Right lobe of liver (tissue), 6 donors: ENCODE results near the gene ANTXR1. TPM values are rescaled to one million over a fixed set of nuclear protein-coding genes. Genes with fewer than 3 reads are reported as not detected.

Experiments used
- ATAC-seq, 4 donors: fragments of 200-7000 bp; cut with Tn5 transposase; one replicate each; pipeline ENCODE4 v1.9.1; 2020; ENCODE audit warnings: mild to moderate bottlenecking in 4 of 4, moderate library complexity in 4 of 4
- DNase-seq, 3 donors: peaks; one replicate each; pipeline ENCODE4 v3.0.0-alpha.2; 2020
- H3K27ac ChIP-seq, 3 donors: fragments of 200-600 bp; one replicate each; pipeline ENCODE4 v1.8.0; 2022
- H3K27me3 ChIP-seq, 2 donors: fragments of 200-600 bp; one replicate each; pipeline ENCODE4 v1.8.0; 2022
- H3K36me3 ChIP-seq, 4 donors: fragments of 200-600 bp; sonication (generic) in 1 of 4; one replicate each; pipeline versions ENCODE4 v1.5.1 to v1.8.0; 2017 to 2022; ENCODE audit warnings: control low read depth in 1 of 4
- H3K4me1 ChIP-seq, 4 donors: fragments of 200-600 bp; sonication (generic) in 1 of 4; one replicate each; pipeline versions ENCODE4 v1.5.1 to v1.8.0; 2017 to 2022; ENCODE audit warnings: control low read depth in 1 of 4
- H3K4me3 ChIP-seq, 3 donors: fragments of 200-600 bp; one replicate each; pipeline ENCODE4 v1.8.0; 2022
- H3K9me3 ChIP-seq, 4 donors: fragments of 200-600 bp; sonication (generic) in 1 of 4; one replicate each; pipeline versions ENCODE4 v1.5.1 to v1.8.0; 2017 to 2022; ENCODE audit warnings: control low read depth in 1 of 4
- POLR2A ChIP-seq: fragments of 450-650 bp; IDR thresholded peaks from one replicate; pipeline ENCODE4 v1.6.1; 2017; ENCODE audit warnings: antibody characterized with exemption, mild to moderate bottlenecking
- WGBS: methylation state at CpG from one replicate; pipeline ENCODE4 v1.1.6; 2018; ENCODE audit warnings: low coverage, low lambda C conversion rate; ENCODE audit not compliant: insufficient coverage; ENCODE audit errors: missing lambda C conversion rate; 5-methylcytosine and 5-hydroxymethylcytosine counted together
- intact Hi-C, 2 donors: fragments of 100-400 bp; cut with DNase I; formaldehyde crosslinking; loops; one replicate each; pipeline versions ENCODE4 v1.11.2 to v1.14.1; 2022
- total RNA-seq, 6 experiments: library from RNA; depleted of rRNA in 2 of 6; stranded (reverse); fragments of >200 nt in 2 of 6; fragmentation: NEBNext Ultra II Directional in 3 of 6; extraction: Animal tissue kit (Norgen Biotek cat#: 25700) in 3 of 6; gene quantifications; one replicate each; pipeline versions ENCODE4 v1.1.0 to v1.2.4, GENCODE V29; 2016 to 2023
- TF ChIP-seq, protein P1 (sequence below), 4 donors: fragments of 200-600 bp in 3 of 4; fragments of 450-650 bp in 1 of 4; IDR thresholded peaks; one replicate each; pipeline versions ENCODE4 v1.5.1 to v1.8.0; 2016 to 2022; ENCODE audit warnings: antibody characterized with exemption in 4 of 4, mild to moderate bottlenecking in 2 of 4
- donor health status: DM: no; HTN: yes; CAD: no.
- donor health status: DM: no; HTN: no; CAD: no.
- donor health status: DM: no; HTN: no; CAD: no.
- donor health status: DM: no; HTN: yes; CAD: no.
- donor health status: DM: no; HTN: yes; CAD: no.

Gene ANTXR1
- total RNA-seq, 6 experiments from 2014 or later: 1.1 to 4.1 (median 2.9) TPM

DNA sequence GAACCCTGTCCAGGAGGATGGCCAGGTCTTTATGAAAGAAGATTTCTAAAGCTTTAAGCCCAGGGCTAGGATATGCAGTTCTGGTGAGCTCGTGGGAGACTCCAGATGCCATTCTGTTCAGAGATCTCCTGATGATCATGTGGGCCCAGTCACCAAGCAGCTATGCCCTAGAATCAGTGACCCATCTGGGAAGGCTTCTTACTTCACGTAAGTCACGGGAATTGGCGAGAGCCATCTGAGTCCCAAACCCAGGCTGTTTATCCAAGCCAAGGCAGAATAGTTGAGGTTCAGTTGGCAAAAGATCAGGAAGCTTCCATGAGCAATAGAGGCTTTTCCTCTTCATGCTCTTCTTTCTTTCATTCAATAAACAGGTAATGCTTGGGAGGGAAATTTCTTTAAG is 23.9 kb downstream of the ANTXR1 start:
- Histone ChIP-seq H3K9me3 (no peaks in the 10 kb centered on the region), H3K27me3 (no peaks in the 10 kb centered on the region), H3K4me3 (no peak overlapping the region), H3K27ac (no peak overlapping the region), H3K36me3 (no peaks in the 10 kb centered on the region), H3K4me1 (no peaks in the 10 kb centered on the region)
- TF ChIP-seq, protein P1, sequence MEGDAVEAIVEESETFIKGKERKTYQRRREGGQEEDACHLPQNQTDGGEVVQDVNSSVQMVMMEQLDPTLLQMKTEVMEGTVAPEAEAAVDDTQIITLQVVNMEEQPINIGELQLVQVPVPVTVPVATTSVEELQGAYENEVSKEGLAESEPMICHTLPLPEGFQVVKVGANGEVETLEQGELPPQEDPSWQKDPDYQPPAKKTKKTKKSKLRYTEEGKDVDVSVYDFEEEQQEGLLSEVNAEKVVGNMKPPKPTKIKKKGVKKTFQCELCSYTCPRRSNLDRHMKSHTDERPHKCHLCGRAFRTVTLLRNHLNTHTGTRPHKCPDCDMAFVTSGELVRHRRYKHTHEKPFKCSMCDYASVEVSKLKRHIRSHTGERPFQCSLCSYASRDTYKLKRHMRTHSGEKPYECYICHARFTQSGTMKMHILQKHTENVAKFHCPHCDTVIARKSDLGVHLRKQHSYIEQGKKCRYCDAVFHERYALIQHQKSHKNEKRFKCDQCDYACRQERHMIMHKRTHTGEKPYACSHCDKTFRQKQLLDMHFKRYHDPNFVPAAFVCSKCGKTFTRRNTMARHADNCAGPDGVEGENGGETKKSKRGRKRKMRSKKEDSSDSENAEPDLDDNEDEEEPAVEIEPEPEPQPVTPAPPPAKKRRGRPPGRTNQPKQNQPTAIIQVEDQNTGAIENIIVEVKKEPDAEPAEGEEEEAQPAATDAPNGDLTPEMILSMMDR (IDR thresholded peaks at IDR 0.05): no peak
- no peak for TF ChIP-seq POLR2A
- WGBS: 76% methylated on average over 3 of the region's 4 CpGs
- no peak for ATAC-seq
- intact Hi-C loops: no loop called here
- no peak for DNase-seq

DNA sequence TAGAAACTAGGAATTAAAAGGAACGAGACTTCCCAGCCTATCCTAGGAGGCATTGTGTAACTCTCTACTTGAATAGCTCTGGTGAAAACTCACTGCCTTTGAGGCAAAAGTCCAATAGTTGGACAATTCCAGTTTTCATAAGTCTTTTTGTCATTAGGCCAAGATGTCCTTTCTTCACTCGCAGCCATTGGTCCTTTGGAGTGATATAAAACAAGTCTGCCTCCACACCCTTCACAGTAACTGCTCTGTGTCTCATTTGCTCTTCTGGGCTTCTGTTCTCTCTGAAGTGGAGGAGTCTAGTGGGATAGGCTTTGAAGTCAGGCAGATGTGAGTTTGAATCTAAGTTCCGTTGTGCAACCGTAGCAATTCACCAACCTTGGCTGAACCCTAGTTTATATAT is 28.2 kb downstream of the ANTXR1 start:
- whole genome bisulfite sequencing: 83% methylated on average over 2 of the region's 4 CpGs
- no peak overlapping the region for H3K4me3 ChIP-seq
- no peaks in the 10 kb centered on the region for H3K9me3 ChIP-seq
- intact Hi-C loops: no loop called here
- no peaks in the 10 kb centered on the region for H3K27me3 ChIP-seq
- H3K4me1 ChIP-seq: peaks cover 0 to under 1% (median 0%) of the 10 kb centered on the region in 4 donors
- no peak for TF ChIP-seq POLR2A
- TF ChIP-seq, protein P1 (IDR thresholded peaks at IDR 0.05): no peak
- H3K27ac ChIP-seq: no peak overlapping the region
- H3K36me3 ChIP-seq: no peaks in the 10 kb centered on the region
- ATAC-seq (no peak), DNase-seq (no peak)

DNA sequence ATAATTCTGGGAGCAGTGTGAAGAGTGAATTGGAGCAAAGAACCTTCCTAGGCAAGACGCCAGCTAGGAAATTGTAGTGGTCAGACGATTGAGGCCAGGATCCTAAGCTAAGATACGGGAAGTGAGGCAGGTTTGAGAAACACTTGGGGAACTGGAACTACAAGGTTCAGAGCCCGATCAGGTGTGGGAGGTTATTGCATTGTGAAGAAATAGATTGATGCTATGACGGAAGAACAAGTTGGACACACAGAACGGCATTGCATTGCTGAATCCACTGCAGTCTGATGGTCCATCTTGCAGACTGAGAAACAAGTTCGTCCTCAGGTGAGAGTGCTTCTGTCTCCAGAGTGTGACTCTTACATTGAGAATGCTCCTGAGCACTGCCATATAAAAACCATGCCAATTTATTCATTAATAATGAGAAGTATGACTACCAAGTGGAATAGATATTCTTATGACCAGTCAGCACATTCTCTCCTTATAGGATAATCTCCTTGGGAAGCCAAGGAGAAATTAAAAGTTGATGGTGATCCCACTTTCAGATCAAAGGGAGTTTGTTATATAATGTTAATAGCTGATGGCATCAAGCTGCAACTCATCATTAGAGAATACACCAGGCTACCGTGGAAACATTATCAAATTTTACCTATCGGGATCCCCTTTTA is 30.9 kb downstream of the ANTXR1 start:
- Histone ChIP-seq H3K4me1 (peaks cover 0 to 25% (median 0%) of the 10 kb centered on the region in 4 donors), H3K4me3 (no peak overlapping the region), H3K27me3 (no peaks in the 10 kb centered on the region), H3K9me3 (no peaks in the 10 kb centered on the region), H3K27ac (no peak overlapping the region), H3K36me3 (no peaks in the 10 kb centered on the region)
- TF ChIP-seq, protein P1 (IDR thresholded peaks at IDR 0.05): no peak
- DNase-seq (no peak), ATAC-seq (no peak)
- WGBS: 77% methylated on average over 8 of the region's 9 CpGs
- intact Hi-C loops: no loop called here

DNA sequence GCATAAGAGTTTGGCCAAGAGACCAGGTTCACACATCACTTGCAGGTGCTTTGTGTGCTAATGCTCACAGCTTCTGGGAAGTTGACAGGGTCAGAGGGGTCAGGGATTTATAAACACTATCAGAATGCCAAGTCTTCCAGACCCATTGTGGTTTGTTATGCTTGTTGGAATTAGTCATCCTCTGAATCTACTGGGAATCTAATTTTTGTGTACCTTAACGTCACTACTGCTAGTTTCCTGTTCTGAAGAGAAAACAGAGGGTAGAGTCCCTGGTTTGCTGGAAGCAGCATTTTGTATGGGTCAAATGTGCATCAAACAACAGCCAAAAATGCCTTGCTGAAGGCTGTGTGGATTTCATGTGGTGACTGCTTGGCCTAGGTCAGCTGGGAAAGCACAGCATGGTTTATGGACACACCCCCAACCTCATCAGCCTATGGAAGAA is 33.3 kb downstream of the ANTXR1 start:
- intact Hi-C loops: no loop called here
- peak; percentile 24 to 87 (median 58) for ATAC-seq
- Histone ChIP-seq H3K4me1 (peaks cover 0 to 25% (median 0%) of the 10 kb centered on the region in 4 donors), H3K27me3 (no peaks in the 10 kb centered on the region), H3K4me3 (no peak overlapping the region), H3K9me3 (no peaks in the 10 kb centered on the region), H3K27ac (no peak overlapping the region), H3K36me3 (no peaks in the 10 kb centered on the region)
- peak in 1 of 3 donors; percentile 32 for DNase-seq
- 36% methylated on average over 1 of the region's 1 CpG for WGBS
- no peak for TF ChIP-seq POLR2A
- TF ChIP-seq, protein P1 (IDR thresholded peaks at IDR 0.05): no peak
